Ishikawa (cell line): ENCODE data around the gene PIP5K1C.
A peak's percentile ranks its signal among the peaks of the same experiment; 100 is the strongest.

ENCODE experiments used
- CEBPB ChIP-seq: IDR thresholded peaks from 2 replicates; pipeline ENCODE4 v1.6.1; 2012
- CREB1 ChIP-seq: IDR thresholded peaks from 2 replicates; pipeline ENCODE4 v1.6.1; 2012; ENCODE audit warnings: low read depth
- EGR1 ChIP-seq: IDR thresholded peaks from 2 replicates; pipeline ENCODE4 v1.6.1; 2012
- EP300 ChIP-seq: IDR thresholded peaks from 2 replicates; pipeline ENCODE4 v1.6.1; 2012; ENCODE audit warnings: borderline replicate concordance
- FOXM1 ChIP-seq: IDR thresholded peaks from 2 replicates; pipeline ENCODE4 v1.6.1; 2012; ENCODE audit warnings: low read depth, borderline replicate concordance
- RAD21 ChIP-seq: IDR thresholded peaks from 2 replicates; pipeline ENCODE4 v1.6.1; 2012; ENCODE audit warnings: low read depth
- REST ChIP-seq: IDR thresholded peaks from 2 replicates; pipeline ENCODE4 v1.6.1; 2012; ENCODE audit warnings: low read depth, mild to moderate bottlenecking
- TAF1 ChIP-seq: IDR thresholded peaks from 2 replicates; pipeline ENCODE4 v1.6.1; 2012; ENCODE audit warnings: low read depth, mild to moderate bottlenecking
- TCF12 ChIP-seq: IDR thresholded peaks from 2 replicates; pipeline ENCODE4 v1.6.1; 2012; ENCODE audit warnings: low read depth
- YY1 ChIP-seq: IDR thresholded peaks from 2 replicates; pipeline ENCODE4 v1.6.1; 2012; ENCODE audit warnings: low read depth
- ZBTB7A ChIP-seq: IDR thresholded peaks from 2 replicates; pipeline ENCODE4 v1.6.1; 2012; ENCODE audit warnings: low read depth
- TF ChIP-seq, protein P1 (sequence below): IDR thresholded peaks from 2 replicates; pipeline ENCODE4 v1.6.1; 2012
- TF ChIP-seq, protein P2 (sequence below): IDR thresholded peaks from 2 replicates; pipeline ENCODE4 v1.6.1; 2012

PIP5K1C gene

DNA sequence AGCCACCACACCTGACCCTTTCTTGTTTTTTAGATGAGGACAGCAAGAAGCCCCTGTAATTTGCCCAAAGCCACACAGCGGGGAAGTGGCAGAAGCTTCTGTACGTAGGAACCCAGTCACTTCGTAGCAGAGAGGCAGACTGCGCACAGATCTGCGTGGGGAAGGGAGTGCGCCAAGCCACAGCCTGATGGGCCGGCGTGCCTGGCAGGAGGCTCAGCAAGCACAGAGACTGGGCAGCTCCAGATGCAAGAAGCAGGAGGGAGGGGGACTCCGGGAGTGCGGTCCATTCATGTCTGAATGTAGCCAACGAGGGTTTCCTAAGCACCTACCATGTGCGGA lies 7.6 kb upstream of the PIP5K1C start:
- TF ChIP-seq TAF1 (0 out of 2 replicates have a peak, but pooled peaks have one; percentile 15), YY1 (no peak), REST (no peak), EGR1 (no peak), CEBPB (no peak)

DNA sequence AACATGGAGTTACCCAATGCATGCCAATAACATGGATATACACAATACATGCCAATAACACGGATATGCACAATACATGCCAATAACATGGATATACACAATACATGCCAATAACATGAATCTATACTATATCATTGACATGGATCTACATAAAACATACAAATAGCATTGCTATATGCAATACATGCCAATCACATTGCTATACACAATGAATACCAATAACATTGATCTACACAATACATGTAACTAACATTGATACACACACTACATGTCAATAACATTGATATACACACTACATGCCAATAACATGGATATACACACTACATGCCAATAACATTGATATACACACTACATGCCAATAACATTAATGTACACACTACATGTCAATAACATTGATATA lies 932 bp upstream of the PIP5K1C start:
- no peak for TF ChIP-seq EGR1
- TF ChIP-seq, protein P1, sequence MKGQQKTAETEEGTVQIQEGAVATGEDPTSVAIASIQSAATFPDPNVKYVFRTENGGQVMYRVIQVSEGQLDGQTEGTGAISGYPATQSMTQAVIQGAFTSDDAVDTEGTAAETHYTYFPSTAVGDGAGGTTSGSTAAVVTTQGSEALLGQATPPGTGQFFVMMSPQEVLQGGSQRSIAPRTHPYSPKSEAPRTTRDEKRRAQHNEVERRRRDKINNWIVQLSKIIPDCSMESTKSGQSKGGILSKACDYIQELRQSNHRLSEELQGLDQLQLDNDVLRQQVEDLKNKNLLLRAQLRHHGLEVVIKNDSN: no peak

GRCh38 chr19:3699741-3700241 lies 477 bp downstream of the PIP5K1C start:
- TF ChIP-seq RAD21 (no peak), ZBTB7A (peak; percentile 77)

DNA sequence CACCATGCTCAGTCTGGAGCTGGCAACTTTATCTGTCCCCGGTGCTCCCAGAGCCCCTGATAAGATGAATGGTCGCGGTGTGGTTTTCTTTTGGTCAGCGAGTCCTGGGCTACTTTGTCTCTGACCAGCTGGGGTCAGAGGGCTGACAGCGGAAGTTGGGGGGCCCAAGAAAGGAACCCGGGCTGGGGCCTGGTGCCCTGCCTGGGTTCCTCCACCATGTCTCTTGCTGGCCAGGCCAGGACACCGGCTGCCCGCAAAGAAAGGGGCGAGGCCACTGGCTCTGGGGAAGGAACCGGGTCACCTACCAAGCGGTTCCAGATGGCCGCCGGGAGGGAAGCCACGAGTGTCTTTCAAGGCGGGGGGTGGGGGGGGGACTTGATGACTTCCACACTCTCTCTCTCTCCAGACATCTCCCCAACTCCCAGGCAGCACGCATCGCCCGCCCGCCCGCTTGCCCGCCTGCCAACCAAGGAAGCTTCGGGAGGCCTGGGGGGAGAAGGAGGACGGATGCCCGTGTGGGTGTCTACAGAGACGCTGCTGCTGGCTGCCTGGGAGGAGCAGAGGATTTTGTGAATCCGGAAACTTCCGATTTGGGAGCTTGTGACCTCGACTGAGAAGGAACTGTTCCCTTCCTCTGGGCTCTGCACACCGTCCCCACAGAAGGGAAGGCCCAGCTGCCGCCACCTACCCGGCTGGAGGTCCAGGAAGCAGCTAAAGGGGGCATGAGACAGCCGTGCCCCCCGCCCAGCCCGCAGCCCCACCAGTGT lies 1.1 kb downstream of the PIP5K1C start:
- peak; percentile 46; the same call in 1 of the 2 replicates for TF ChIP-seq ZBTB7A
- TF ChIP-seq, protein P1: no peak
- no peak for TF ChIP-seq RAD21

GRCh38 chr19:3698386-3698950 lies 1.8 kb downstream of the PIP5K1C start:
- TF ChIP-seq, protein P1: no peak
- TF ChIP-seq REST: no peak
- no peak for TF ChIP-seq CREB1
- no peak for TF ChIP-seq TAF1
- TF ChIP-seq EP300: no peak
- TF ChIP-seq FOXM1: no peak

DNA sequence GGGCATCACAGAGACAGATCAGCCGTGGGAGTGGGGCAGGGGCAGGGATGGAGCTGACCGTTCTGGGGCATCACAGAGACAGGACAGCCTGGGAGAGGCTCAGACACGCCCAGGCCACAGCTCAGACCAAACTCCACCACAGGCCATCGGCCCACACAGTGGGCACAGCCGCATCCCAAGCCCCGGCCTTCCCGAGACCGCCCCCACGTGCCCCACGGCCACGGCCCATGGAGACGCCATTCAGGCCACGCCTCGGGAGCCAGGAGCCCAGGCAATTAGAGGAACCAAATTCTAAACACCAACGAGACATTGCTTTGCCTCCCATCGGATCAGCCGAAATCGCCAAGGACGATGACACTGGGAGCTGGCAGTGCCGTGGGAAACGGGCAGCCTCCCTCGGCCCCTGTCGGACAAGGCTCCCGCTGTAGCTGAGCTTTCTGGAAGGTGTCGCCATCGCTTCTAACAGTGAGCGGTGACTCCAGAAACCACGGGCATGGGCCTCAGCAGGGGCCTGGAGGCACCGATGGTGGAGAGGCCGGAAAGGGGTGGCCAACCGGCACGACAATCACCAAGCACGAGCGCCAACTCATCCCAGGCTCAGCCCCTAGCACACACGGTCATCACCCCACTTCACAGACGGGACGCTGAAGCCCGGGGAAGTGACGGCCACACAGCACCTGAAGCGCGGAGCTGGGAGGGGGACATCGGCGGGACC lies 2.4 kb downstream of the PIP5K1C start:
- no peak for TF ChIP-seq CEBPB
- no peak for TF ChIP-seq FOXM1
- no peak for TF ChIP-seq REST
- no peak for TF ChIP-seq EP300
- TF ChIP-seq, protein P2, sequence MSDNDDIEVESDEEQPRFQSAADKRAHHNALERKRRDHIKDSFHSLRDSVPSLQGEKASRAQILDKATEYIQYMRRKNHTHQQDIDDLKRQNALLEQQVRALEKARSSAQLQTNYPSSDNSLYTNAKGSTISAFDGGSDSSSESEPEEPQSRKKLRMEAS: no peak
- no peak for TF ChIP-seq YY1
- TF ChIP-seq CREB1: no peak
- TF ChIP-seq TCF12: no peak
